RCC 7860 (cell line): ENCODE results near the gene NFS1.

Experiments used
- DNase-seq: peaks from one replicate; pipeline ENCODE4 v3.0.0-alpha.2; 2015; ENCODE audit warnings: low spot score
- FAIRE-seq: peaks from 2 replicates; lab custom pipeline; 2012; peaks lifted over from hg19 to GRCh38; lab: Jason Lieb, UNC

The NFS1 gene

DNA sequence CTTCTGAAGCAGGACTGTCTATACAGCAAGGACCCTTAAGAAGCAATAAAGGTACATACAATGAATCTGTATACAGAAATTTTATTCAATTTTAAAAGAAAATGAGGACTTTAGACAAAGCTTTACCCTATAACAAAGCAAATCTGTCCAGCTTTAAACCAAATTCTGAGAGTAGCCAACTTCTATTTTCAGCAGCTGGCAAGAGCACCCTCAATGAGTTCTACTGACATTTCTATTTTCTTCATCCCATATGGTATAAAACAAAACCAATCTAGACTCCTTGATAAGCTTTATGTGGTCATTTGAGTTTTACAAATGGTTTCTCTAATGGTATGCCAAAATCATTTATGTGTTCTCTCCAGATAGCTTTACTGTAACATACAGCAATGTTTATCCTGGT, 47.2 kb downstream of the NFS1 start:
- FAIRE-seq = no peak
- DNase-seq = no peak

DNA sequence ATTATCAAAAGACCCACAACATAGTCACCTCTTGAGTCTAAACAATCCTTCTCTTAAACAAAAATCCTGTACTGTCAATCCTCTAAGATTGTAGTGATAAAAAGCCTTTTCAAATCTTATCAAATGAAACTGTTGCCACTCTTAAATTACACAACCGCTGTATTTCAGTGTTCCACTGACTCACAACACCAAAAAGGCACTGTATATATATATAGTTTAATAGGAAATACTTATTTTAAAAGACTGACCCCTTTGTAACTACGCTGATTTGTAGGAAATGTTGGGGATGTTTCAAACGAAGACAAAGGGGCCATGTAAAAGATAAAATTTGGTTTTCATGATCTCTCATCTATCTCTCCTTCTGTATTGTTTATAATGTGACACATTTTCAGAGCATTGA, 48.5 kb downstream of the NFS1 start:
- no peak for DNase-seq
- no peak for FAIRE-seq

GRCh38 chr20:35648836-35649235, 50.3 kb downstream of the NFS1 start:
- no peak for FAIRE-seq
- DNase-seq = no peak

DNA sequence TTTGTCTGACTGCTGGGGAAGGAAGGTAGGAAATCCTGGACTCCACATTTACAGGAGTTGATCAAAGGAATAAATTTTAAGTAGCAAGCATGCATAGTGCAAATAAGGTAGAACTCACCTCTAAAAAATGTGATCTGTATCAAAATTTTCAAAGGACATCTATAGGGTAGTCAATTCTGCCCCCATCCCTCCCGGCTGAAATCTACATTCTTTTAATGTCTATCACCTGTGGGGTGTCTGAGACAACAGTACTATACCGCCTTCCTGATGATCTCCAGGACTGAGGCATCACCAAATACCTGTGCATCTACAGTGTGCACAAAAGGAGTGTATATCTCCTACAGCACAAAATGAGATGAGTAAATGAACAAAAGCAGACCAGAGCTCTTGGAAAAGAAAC, 54.3 kb downstream of the NFS1 start:
- DNase-seq = no peak
- FAIRE-seq = no peak

DNA sequence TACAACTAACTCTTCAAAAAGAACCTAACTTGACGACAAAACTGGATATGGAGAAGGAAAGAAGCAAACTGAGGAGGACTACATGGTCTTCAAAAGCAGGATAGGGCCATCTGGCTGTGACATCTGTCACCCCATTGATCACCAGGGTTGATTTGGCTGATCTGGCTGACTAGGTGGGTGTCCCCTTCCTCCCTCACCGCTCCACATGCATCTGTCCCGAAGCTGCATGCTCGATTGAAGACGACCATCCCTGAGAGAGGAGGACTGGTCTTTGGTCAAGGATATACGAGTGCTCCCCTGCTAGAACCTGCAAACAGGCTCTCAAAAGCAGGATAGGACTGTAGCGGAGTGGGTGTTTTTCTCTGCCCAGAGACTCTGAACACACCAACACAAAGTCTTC, 56.1 kb downstream of the NFS1 start:
- FAIRE-seq (no peak), DNase-seq (no peak)

GRCh38 chr20:35641743-35642142, 57.4 kb downstream of the NFS1 start:
- no peak for FAIRE-seq
- DNase-seq = no peak

DNA sequence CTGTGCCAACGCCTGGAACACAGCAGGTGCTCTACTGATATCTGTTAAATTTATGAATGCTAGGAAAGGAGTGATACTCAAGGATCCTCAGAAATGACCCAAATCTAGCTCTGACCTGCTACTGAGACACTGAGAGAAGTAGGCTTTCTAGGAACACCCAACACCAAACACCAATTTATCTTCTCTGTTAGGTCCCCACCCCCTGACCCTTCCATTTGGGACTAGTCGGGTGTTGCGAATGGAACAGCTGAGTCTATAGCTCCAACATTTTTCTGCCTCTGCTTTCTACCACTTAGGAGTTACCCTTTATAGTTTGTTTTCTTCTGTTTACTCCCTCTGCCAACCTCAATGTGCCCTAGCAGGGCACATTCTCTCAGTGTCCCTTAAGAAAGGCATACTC, 58.4 kb downstream of the NFS1 start:
- DNase-seq (no peak), FAIRE-seq (no peak)

DNA sequence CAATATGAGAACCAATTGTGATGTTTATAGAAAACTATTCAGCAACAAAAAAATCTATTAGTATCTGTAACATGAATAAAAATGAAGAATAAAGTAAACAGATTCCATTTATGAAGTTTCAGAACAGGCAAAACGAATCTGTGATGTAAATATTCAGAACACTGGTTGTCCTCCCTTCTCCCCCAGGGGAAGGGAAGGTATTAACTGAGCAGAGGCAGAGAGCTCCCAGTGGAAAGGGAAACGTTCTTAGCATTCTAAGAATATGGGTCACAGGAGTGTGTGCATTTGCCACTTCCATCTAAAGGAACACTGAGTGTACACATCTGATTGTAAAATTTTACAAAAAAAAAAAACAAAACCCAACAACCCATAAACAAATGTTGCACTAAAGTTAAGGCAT, 60.4 kb downstream of the NFS1 start:
- DNase-seq (no peak), FAIRE-seq (no peak)

GRCh38 chr20:35637276-35637675, 61.9 kb downstream of the NFS1 start:
- no peak for FAIRE-seq

GRCh38 chr20:35636095-35636494, 63.1 kb downstream of the NFS1 start:
- DNase-seq = no peak
- FAIRE-seq = no peak

More at GRCh38 chr20:35637276-35637675, 61.9 kb downstream of the NFS1 start:
- DNase-seq = no peak

- FAIRE-seq = no peak
- no peak for DNase-seq
Observed at GRCh38 chr20:35635652-35636051, 63.5 kb downstream of the NFS1 start.

GRCh38 chr20:35632539-35633115, 66.5 kb downstream of the NFS1 start:
- no peak for DNase-seq
- FAIRE-seq = no peak

DNA sequence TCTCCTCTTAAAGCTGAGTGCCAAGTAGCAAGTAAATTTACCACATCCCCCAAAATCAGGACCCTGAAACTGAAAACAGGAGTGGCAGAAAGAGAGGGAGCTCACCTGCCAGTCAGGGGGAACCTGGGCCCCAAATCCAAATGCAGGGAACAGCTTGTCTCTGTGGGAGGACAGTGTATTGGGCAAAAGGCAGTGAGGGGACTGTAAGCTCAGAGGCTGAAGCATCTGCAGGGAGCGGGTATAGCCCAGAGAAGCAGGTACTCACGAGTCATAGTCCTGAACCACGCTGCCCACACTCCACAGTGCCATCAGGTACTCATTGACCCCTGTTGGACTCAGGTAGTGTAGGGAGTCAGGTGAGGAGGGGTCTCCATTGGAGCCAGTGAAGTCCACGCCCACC, 68.5 kb downstream of the NFS1 start:
- FAIRE-seq (no peak), DNase-seq (no peak)

GRCh38 chr20:35629427-35630145, 69.6 kb downstream of the NFS1 start:
- DNase-seq (no peak), FAIRE-seq (no peak)

DNA sequence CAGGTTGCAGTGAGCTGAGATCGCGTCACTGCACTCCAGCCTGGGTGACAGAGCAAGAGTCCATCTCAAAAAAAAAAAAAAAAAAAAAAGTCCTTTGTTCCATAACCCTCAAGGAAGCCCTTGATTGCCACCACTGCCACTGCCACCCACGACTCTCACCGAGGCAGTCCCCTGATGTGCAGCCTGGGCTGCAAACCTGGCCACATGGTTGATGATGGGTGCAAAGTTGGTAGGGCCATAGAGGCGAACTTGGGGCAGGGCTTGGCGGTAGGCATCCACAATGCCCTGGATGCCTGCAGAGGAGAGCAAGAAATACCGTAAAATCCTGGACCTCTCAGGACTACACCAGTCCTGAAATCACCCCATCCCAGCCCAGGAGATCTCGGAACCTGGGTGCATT, 72.0 kb downstream of the NFS1 start:
- DNase-seq (no peak), FAIRE-seq (no peak)

- DNase-seq (no peak), FAIRE-seq (no peak)
Observed at GRCh38 chr20:35626386-35627001, 72.7 kb downstream of the NFS1 start.

GRCh38 chr20:35625584-35626385, 73.4 kb downstream of the NFS1 start:
- FAIRE-seq = no peak
- DNase-seq = no peak

- no peak for FAIRE-seq
Observed at GRCh38 chr20:35621560-35621946, 77.6 kb downstream of the NFS1 start.

GRCh38 chr20:35620818-35621559, 78.2 kb downstream of the NFS1 start:
- FAIRE-seq (no peak), DNase-seq (no peak)

More at GRCh38 chr20:35621560-35621946, 77.6 kb downstream of the NFS1 start:
- DNase-seq = no peak

DNA sequence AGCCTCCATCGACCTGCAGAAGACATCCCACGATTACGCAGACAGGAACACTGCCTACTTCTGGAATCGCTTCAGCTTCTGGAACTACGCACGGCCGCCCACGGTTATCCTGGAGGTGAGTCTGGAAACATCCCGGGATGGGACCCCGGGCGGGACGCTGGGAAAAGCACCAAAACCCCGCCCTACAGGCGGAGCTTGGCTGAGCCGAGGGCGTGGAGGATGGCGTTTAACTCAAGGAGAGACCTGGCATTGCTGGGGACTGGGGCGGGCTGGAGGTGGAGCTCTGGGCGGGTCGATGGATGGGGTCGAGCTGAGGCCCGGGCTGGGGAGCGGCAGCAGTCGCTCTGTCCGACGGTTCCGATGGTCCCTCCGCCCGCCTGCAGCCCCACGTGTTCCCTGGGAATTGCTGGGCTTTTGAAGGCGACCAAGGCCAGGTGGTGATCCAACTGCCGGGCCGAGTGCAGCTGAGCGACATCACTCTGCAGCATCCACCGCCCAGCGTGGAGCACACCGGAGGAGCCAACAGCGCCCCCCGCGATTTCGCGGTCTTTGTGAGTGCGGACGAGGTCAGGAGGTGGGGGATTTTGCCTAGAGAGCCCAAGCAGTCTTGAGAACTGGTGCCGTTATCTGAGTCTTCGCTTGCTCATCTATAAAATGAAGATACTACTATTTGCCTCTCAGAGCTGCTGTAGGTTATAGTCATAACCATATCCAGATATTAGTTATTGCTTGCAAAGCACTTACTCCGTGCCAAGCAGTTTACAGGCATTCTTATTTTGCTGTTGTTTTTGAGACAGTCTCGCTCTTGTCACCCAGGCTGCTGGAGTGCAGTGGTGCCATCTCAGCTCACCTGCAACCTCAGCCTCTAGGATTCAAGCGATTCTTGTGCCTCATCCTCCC, 79.7 kb downstream of the NFS1 start:
- FAIRE-seq (peak; percentile 78), DNase-seq (peak; percentile 89)
